GM19463 (cell line): ENCODE data around the gene INPPL1.

Experiments used
- ATAC-seq: cut with Tn5 transposase; IDR thresholded peaks from one replicate; pipeline ENCODE4 v1.9.1; 2021; ENCODE audit warnings: mild to moderate bottlenecking, moderate library complexity; ENCODE audit not compliant: unreplicated experiment

Gene INPPL1

GRCh38 chr11:72274435-72274834, 49.9 kb downstream of the INPPL1 start:
- no peak for ATAC-seq

DNA sequence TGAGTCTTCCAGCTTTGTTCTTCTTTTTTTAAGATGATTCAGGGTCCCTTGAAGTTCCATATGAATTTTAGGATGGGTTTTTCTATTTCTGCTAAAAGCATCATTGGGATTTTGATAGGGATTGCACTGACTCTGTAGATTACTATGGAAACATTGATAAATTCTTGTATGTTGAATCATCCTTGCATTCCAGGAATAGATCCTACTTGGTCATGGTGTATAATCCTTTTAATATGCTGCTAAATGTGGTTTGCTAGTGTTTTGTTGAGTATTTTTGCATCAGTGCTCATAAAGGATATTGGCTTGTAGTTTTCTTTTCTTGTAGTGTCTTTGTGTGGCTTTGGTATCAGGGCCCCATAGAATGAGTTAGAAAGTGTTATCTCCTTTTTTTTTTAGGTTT, 54.3 kb downstream of the INPPL1 start:
- no peak for ATAC-seq

GRCh38 chr11:72280037-72280436, 55.5 kb downstream of the INPPL1 start:
- ATAC-seq, result no peak

DNA sequence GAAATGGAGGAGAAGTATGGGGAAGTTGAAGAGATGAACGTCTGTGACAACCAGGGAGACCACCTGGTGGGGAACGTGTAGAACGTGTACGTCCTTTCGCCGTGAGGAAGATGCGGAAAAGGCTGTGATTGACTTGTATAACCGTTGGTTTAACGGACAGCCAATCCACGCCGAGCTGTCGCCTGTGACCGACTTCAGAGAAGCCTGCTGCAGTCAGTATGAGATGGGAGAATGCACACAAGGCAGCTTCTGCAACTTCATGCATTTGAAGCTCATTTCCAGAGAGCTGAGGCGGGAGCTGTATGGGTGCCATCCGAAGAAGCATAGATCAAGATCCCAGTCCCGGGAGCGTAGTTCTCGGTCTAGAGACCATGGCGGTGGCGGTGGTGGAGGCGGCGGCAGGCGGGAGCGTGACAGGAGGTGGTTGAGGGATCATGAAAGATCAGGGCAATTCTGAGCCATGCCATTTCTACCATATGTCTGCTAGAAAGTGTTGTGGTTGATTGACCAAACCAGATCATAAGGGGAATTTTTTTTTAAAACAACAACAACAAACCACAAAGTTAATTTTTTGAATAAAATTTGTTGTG, 56.3 kb downstream of the INPPL1 start:
- ATAC-seq, result no peak

DNA sequence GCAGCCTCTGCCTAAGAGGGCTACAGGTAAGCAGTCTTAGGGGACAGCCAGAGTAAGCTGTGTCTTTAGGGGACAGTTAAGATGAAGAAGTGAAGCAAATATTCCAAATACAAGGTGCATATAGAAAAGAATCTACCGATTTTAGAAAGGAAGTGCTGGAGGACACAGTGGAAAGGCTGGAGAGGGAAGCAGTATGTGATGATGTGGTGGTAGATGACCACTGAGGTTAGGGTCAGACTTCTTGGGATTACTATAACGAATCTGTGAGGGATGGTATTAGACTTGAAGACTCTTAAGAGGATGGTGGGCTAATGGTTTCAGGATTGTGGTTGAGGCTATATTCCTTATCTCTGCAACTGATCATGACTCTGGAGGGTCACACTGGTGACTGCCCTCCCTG, 59.4 kb downstream of the INPPL1 start:
- no peak for ATAC-seq

GRCh38 chr11:72287293-72287692, 62.7 kb downstream of the INPPL1 start:
- ATAC-seq, result no peak
